HG03025 (cell line): ENCODE data around the gene PSAP.
"Not testable (repeated sequence)": the region's sequence is repeated elsewhere in the genome, so short reads cannot be mapped to it uniquely, and the experiment has no call there.

Experiments
- ATAC-seq: cut with Tn5 transposase; IDR thresholded peaks from one replicate; pipeline ENCODE4 v1.9.1; 2021; ENCODE audit warnings: mild to moderate bottlenecking, moderate library complexity; ENCODE audit not compliant: unreplicated experiment, low FRiP score

Gene PSAP

GRCh38 chr10:71850743-71851464 is at the start of gene PSAP:
Gene PSAP, minus strand, starts transcription at chr10:71851251. Its CDS starts 30 bp downstream, at chr10:71851221.
- peak; percentile 77 for ATAC-seq

- ATAC-seq: no peak
Observed at GRCh38 chr10:71900441-71901180, 49.6 kb upstream of the PSAP start.

DNA sequence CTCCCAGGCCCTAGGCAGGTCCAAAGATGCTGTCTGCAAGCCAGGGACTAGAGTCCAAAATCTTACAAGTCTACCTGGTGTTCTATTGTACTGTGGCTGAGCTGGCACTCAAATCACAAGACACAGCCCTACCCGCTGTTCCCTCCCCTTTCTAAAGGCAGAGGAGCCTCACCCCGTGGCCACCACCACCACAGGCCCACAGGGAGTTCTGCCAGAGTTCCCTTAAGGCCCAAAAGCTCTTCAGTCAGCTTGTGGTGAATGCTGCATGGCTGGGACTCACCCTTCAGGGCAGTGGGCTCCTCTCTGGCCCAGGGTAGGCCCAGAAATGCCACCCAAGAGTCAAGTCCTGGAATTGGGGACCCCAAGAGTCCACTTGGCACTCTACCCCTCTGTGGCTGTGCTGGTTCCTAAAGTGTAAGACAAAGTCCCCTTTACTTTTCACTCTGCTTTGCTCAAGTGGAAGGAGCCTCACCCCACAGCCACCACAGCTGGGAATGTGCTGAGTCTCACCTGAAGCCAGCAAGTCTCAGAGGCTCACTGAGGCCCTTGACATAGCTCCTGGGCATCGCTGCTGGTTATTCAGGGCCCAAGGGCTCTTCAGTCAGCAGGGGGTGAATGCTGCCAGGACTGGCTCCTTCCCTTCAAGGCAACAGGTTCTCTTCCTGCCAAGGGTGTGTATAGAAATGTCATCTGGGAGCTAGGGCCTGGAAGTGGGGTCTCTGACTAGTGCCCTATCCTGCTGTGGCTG is 48.8 kb upstream of the PSAP start:
- ATAC-seq: no peak

DNA sequence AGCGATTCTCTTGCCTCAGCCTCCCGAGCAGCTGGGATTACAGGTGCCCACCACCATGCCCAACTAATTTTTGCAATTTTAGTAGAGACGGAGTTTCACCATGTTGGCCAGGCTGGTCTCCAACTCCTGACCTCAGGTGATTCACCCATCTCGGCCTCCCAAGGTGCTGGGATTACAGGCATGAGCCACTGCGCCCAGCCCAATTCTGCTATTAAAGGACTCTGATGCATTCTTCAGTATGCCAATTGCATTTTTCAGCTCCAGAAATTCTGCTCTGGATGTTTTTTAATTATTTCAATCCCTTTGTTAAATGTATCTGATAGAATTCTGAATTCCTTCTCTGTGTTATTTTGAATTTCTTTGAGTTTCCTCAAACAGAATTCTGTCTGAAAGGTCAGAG is 47.3 kb upstream of the PSAP start:
- ATAC-seq: not testable (repeated sequence)

DNA sequence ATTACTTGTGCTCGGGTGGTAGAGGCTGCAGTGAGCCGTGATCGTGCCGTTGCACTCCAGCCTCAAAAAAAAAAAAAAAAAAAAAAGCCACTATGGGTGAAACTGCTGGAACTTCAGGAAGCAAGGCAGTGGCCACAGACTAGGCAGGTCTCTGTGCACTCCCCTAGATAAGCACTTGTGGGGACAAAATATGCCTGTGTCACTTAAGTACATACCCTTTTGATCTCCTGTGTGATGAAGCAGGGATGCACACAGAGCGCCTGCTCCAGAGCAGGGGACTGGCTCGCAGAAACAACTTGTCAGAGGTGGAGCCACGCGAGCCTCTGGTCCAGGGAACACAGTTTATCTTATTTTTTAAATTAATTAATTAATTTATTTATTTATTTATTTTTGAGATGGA is 42.9 kb upstream of the PSAP start:
- no peak for ATAC-seq

- no peak for ATAC-seq
Observed at GRCh38 chr10:71893258-71893815, 42.3 kb upstream of the PSAP start.

- no peak for ATAC-seq
Observed at GRCh38 chr10:71891437-71891836, 40.4 kb upstream of the PSAP start.

DNA sequence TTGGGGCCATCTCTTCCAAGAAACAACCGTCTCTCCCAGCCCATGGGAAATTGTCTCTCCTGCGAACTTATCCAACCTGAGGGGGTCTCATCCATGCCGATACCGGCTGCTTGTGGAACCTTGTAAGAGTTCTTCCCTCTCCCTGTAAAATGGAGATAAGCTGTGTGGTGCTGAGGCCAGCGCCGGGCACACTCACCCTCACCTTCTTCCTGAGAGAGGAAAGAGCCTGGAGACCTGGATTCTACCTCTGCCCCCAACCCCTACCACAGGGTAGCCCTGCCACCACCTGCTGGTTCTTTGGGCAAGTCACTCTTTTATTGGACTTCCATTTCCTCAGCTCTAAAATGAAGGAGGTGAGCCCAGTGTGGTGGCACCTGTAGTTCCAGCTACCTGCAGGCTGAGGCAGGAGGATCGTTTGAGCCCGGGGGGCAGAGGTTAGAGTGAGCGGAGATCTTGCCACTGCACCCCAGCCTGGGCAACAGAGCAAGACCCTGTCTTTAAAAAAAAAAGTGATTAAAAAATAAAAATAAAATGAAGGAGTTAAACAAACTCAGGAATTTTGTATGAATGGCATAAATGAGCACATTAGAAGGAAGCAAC is 38.4 kb upstream of the PSAP start:
- ATAC-seq: no peak

DNA sequence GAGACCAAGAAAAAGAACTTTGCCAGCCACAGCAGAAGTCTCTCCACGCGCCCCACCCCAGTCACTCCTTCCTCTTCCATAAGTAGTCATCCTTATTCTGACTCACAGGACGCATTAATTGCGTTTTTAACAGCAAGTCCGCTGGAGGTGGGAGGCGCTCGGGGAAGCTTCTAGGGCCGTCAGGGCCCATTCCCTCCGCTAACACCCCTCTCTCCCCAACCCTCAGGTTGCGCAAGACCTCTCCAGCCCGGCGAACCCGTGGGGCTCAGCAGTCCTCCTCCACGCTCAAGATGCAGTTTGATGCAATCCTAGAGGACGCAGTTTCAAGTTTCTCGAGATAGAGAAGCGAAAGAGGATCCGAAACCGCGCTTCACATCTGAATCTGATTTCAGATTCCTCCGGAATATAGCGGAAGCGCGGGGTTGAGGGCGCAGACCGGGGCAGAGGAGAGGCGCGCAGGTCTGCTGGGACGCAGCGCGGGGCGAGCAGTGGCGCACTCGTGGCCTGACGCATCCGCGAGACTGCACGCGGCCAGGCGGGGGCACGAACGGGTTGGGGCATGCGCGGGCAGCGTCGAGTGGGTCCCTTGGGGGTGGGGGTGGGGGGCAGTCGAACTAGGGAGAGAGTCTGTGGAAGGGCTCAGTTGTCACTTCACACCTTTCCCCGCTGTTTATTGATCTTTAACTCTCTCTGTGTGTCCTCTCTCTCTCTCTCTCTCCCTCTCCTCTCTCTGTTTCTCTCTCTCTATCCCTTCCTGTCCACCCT is 37.8 kb upstream of the PSAP start:
- peak; percentile 84 for ATAC-seq

- ATAC-seq: no peak
Observed at GRCh38 chr10:71888248-71888622, 37.2 kb upstream of the PSAP start.

- no peak for ATAC-seq
Observed at GRCh38 chr10:71887743-71888142, 36.7 kb upstream of the PSAP start.

- ATAC-seq: no peak
Observed at GRCh38 chr10:71882813-71883659, 32.0 kb upstream of the PSAP start.

GRCh38 chr10:71881647-71882355 is 30.8 kb upstream of the PSAP start:
- ATAC-seq: no peak

DNA sequence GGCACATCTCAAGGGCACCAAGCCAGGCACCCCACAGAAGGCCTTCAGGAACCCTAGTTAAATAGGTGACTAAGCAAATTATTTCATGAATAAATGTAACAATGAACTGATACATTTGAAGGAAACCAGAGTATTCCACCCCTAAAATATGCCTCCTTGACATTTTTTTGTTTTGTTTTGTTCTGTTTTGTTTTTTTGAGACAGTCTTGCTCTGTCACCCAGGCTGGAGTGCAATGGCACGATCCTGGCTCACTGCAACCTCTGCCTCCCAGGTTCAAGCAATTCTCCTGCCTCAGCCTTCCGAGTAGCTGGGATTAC is 30.2 kb upstream of the PSAP start:
- ATAC-seq: not testable (repeated sequence)

DNA sequence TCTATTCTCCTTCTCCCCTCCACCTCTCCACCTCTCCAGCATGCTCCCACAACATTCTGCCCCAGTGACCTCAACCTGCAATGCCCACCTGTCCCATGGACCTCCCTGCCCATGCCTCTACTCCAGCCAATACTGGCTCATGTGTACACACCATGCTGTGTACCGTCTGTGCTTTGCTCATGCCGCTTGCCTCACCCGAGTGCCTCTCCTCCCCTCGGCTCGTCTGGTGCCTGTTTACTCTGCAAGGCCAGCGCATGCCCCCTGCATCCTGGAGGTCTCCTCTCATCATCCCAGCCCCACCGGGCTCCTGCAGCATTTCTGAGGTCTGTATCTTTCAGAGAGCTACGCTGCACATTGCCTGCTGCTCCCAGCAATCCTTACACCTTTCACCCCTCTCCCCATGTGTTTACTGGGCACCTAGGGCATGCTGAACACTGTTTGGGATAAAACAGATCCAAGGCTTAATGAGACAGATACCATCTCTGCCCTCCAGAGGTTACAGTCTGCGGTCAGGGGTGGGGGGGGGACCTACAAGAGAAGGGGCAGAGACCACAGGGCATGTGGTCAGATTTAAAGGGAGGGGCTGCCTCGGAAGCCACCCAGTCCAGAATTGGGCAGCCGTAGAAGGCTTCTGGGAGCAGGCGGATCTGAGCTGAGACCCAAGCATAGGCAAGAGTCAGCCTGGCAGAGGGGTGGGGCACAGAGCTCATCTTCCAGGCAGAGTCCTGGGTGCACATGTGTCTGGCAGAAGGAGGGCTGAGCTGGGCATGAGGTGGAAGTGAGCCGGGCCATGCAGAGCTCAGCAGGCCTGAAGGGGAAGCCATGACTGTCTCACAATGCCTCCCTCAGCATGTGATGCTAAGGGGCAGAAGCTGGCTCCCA is 29.6 kb upstream of the PSAP start:
- no peak for ATAC-seq

- ATAC-seq: no peak
Observed at GRCh38 chr10:71878327-71879034, 27.4 kb upstream of the PSAP start.

DNA sequence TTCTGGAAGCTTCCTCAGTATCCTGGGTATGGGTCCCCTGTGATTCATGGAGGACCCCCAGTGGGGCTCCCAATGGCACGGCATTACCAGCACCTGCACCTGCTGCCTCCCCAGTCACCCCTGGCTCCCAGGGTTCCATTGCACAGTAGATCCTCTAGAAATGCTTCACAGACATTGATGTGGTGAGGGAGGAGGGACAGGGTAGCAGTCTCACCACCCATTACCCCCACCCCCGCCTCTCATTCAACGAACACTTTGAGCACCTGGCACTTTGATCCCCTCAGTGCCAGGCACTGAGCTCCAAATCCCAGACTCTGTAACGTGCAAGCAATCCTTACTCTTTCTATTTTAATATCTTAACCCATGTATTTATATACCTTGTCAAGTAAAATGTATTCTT is 26.8 kb upstream of the PSAP start:
- no peak for ATAC-seq
